Mesothelial cell of epicardium (in vitro differentiated cells): Measurements from ENCODE around the gene SPAG17. TPM values are rescaled to one million over a fixed set of nuclear protein-coding genes. Genes with fewer than 3 reads are reported as not detected.

Experiments
- DNase-seq, 2 experiments: peaks; one replicate each; pipeline ENCODE4 v3.0.0; 2021; ENCODE audit warnings: low spot score in 2 of 2; ENCODE audit not compliant: unreplicated experiment in 2 of 2
- H3K27ac Mint-ChIP-seq: 2 replicates; pipeline ENCODE4 v1.8.0; 2021; ENCODE audit warnings: mixed read lengths
- H3K27me3 Mint-ChIP-seq: 2 replicates; pipeline ENCODE4 v1.8.0; 2021; ENCODE audit warnings: low read depth, mixed read lengths
- H3K36me3 Mint-ChIP-seq: 2 replicates; pipeline ENCODE4 v1.8.0; 2021; ENCODE audit warnings: mixed read lengths
- H3K4me1 Mint-ChIP-seq: 2 replicates; pipeline ENCODE4 v1.8.0; 2021; ENCODE audit warnings: mixed read lengths
- H3K4me3 Mint-ChIP-seq: 2 replicates; pipeline ENCODE4 v1.8.0; 2021; ENCODE audit warnings: mild to moderate bottlenecking, moderate library complexity, mixed read lengths
- H3K9me3 Mint-ChIP-seq: 2 replicates; pipeline ENCODE4 v1.8.0; 2021; ENCODE audit warnings: mixed read lengths
- CTCF ChIP-seq: fragments of 200-600 bp; sonication (generic); IDR thresholded peaks from one replicate; pipeline ENCODE4 v1.5.0; 2021; ENCODE audit warnings: antibody characterized with exemption; ENCODE audit not compliant: unreplicated experiment
- total RNA-seq: library from RNA; stranded (reverse); gene quantifications from 3 replicates; pipeline ENCODE4 v1.2.1, GENCODE V29; 2021

Gene SPAG17
- total RNA-seq, 1 donor from 2014 or later: 2.7 TPM

GRCh38 chr1:118144684-118145083 is 40.3 kb downstream of the SPAG17 start:
- H3K9me3 Mint-ChIP-seq: no peaks in the 10 kb centered on the region
- no peak overlapping the region for H3K4me3 Mint-ChIP-seq
- TF ChIP-seq CTCF: no peak
- H3K4me1 Mint-ChIP-seq: peaks cover 4% of the 10 kb centered on the region
- no peak overlapping the region for H3K27ac Mint-ChIP-seq
- no peaks in the 10 kb centered on the region for H3K27me3 Mint-ChIP-seq
- H3K36me3 Mint-ChIP-seq: no peaks in the 10 kb centered on the region
- DNase-seq: no peak

- no peak overlapping the region for H3K4me3 Mint-ChIP-seq
- no peaks in the 10 kb centered on the region for H3K36me3 Mint-ChIP-seq
- DNase-seq: no peak
- H3K9me3 Mint-ChIP-seq: no peaks in the 10 kb centered on the region
- no peak overlapping the region for H3K27ac Mint-ChIP-seq
- no peak for TF ChIP-seq CTCF
- peaks cover 4% of the 10 kb centered on the region for H3K4me1 Mint-ChIP-seq
- no peaks in the 10 kb centered on the region for H3K27me3 Mint-ChIP-seq
Observed at GRCh38 chr1:118143831-118144230, 41.2 kb downstream of the SPAG17 start.

GRCh38 chr1:118143121-118143520 is 41.9 kb downstream of the SPAG17 start:
- Mint-ChIP-seq H3K27me3 (no peaks in the 10 kb centered on the region), H3K4me1 (peaks cover 4% of the 10 kb centered on the region), H3K9me3 (no peaks in the 10 kb centered on the region), H3K4me3 (no peak overlapping the region), H3K36me3 (no peaks in the 10 kb centered on the region), H3K27ac (no peak overlapping the region)
- DNase-seq: no peak
- no peak for TF ChIP-seq CTCF

- no peaks in the 10 kb centered on the region for H3K36me3 Mint-ChIP-seq
- H3K4me1 Mint-ChIP-seq: peaks cover 4% of the 10 kb centered on the region
- no peaks in the 10 kb centered on the region for H3K9me3 Mint-ChIP-seq
- TF ChIP-seq CTCF: no peak
- DNase-seq: no peak
- H3K4me3 Mint-ChIP-seq: no peak overlapping the region
- no peak overlapping the region for H3K27ac Mint-ChIP-seq
- H3K27me3 Mint-ChIP-seq: no peaks in the 10 kb centered on the region
Observed at GRCh38 chr1:118142546-118142945, 42.5 kb downstream of the SPAG17 start.

GRCh38 chr1:118137900-118138299 is 47.1 kb downstream of the SPAG17 start:
- peaks cover 10% of the 10 kb centered on the region for H3K4me1 Mint-ChIP-seq
- no peaks in the 10 kb centered on the region for H3K36me3 Mint-ChIP-seq
- no peak for DNase-seq
- H3K27ac Mint-ChIP-seq: no peak overlapping the region
- no peaks in the 10 kb centered on the region for H3K9me3 Mint-ChIP-seq
- H3K4me3 Mint-ChIP-seq: no peak overlapping the region
- no peak for TF ChIP-seq CTCF
- H3K27me3 Mint-ChIP-seq: no peaks in the 10 kb centered on the region
